ENCODE results near the gene KBTBD3.
"Not testable (repeated sequence)": the region's sequence is repeated elsewhere in the genome, so short reads cannot be mapped to it uniquely, and the experiment has no call there.

The KBTBD3 gene

DNA sequence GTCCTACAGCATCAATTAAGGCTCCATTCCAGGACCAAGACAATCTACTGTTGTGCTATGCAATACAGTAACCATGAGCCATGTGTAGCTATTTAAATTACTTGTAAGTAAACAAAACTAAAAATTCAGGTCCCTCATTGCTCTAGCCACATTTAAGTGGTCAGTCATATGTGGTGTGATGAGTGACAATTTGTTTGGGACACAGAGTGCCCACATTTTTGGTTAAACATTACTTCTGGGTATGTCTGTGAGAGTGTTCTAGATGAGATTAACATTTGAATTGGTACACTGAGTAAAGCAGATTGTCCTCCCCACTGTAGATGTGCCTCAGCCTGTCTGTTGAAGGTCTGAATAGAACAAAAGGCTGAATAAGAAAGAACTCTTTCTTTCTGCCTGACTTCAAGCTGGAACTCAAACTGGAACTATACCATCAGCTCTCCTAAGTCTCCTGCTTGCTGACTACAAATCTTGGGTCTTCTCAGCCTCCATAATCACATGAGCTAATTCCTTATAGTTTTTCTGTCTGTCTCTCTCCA lies 15.8 kb downstream of the KBTBD3 start:
- no peak for DNase-seq

DNA sequence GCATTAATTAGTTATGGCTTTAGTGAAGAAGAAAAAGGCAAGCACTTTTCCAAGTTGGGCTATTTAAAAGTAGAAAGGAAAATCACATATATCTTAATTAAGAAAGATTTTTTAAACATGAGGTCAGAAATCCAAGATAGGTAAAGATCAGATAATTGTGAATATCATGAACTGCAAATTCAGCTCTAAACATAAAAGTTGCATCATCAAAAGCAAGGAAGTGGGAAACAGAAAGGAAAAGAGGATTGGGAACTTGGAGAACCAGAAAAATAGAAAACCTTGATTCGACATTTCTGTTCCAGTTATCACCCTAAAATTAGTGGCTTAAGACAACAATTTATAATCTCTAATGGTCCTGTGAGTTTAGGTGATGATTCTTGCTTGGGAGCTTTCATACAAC lies 17.5 kb downstream of the KBTBD3 start:
- DNase-seq, result no peak

DNA sequence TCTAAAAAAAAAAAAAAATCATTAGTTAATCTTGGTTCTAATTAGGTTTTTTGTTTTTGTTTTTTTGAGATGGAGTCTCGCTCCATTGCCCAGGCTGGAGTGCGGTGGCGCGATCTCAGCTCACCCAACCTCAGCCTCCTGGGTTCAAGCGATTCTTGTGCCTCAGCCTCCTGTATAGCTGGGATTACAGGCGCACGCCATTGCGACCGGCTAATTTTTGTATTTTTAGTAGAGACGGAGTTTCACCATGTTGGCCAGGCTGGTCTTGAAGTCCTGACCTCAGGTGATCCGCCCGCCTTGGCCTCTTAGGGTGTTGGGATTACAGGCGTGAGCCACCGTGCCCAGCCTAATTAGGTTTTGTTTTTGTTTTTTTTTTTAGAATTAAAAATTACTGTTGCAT lies 18.8 kb downstream of the KBTBD3 start:
- DNase-seq, result not testable (repeated sequence)

DNA sequence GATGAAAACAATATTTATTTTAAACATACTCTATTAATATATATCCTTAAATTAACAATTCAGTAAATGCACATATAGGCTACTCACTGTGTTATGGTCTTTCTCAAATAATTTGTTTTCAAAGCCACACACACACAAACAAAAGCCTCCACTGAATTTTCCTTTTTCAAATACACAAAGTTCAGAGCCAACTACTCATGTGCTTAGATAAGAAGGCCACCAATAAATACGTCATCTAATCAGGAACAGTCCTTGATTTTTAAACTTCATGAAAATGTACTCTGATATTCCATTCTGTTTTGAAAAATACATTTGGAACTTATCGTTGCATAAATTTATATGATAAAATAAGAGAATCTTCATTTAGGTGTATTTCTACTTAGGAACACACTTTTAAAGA lies 26.0 kb downstream of the KBTBD3 start:
- no peak for DNase-seq

DNA sequence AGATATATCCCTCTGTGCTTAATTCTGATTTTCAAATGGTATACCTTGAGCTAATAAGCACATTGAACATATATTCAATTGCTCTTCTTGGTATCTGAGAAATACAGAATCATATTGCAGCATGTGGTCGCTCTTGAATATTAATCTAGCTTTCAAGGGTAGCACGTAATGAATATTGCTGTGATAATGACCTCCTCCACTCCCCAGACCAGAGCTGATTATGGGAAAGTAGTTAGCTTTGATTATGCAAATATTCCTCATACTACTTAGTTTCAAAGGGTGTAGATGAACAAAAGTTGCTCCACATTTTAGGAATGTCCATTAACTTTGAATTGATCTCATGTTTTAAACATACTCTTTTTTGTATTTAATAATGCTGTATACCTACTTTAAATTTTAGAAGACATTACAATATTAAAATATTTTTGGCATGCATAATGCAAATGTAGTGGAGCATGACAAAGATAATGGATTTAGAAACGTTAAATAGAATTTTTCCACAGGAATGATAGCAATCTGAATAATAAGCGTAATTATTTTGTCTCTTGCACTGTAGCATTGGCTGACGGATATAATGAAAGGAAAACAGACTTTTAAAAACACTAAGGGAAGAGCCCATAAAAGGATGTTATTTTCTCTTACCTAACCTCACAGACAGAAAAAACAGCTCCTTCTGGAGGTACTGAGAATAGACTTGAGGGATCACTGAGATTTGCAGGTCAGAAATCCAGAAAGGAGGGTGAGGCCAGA lies 27.2 kb downstream of the KBTBD3 start:
- DNase-seq, result no peak

DNA sequence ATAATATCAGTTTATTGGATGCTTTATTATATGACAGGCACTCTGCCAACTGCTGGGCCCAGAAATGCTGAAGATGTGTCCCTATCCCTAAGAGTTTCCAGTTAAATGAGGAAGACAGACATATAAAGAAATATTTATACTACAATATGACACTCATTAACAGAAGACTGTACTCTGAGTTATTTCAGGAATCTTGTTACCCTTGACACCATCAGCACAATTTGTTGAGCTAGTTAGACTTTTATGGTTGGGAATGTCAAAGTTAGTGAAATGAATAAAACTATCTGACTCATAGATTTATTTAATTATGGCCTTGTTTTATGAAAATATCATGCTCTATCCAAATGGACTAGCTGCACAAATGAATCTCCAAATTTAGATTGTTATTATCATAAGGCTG lies 29.5 kb downstream of the KBTBD3 start:
- no peak for DNase-seq

DNA sequence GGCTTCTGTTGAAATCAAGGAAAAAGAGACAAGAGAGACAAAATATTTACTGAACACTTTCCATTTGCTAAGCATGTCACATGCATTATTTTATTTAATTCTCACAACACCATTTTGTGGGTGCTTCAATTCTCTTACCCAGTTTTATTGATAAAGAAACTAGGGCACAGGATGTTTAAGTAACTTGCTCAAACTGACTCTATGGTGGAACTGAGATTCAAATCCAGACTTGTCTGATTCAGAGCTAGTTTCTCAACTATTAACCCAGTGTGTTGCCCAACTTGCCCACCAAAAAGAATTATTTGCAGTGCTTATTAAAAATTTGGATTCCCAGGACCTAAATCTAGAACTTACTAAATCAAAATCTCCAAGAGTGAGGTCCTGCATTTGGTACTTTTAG lies 33.6 kb downstream of the KBTBD3 start:
- no peak for DNase-seq

DNA sequence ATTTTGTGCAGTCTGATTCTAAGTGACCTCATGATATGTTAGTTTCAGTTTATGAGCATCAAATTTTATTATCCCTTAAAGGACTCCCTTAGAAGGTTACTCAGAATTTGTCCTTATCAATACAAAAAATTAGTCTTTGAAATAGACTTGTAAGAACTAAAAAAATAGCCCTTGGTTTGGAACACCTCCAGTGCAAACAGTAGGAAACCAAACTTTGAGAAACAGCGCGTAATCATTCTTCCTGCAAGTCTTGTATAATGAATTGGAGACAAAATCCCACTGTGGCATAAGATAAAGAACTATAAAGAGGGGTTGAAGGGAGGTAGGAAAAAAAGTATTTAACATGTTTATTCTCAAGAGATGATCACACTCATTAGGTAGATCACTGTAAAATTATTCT lies 44.3 kb downstream of the KBTBD3 start:
- no peak for DNase-seq

DNA sequence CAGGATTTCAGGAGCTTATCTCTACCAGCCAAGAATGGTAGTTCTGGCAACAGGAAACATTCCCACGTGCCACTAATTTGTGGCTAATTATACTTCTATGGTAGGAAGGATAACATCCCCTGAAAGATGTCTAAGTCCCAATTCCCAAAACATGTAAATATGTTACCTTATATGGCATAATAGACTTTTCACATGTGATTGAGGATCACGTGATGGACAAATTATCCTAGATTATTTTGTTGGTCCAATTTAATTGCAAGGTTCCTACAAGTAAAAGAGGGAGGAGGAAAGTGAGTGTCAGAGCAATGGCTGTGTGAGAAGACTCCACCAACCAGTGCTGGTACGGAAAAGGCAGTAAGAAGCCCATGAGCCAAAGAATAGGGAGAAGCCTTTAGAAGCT lies 45.2 kb downstream of the KBTBD3 start:
- no peak for DNase-seq

DNA sequence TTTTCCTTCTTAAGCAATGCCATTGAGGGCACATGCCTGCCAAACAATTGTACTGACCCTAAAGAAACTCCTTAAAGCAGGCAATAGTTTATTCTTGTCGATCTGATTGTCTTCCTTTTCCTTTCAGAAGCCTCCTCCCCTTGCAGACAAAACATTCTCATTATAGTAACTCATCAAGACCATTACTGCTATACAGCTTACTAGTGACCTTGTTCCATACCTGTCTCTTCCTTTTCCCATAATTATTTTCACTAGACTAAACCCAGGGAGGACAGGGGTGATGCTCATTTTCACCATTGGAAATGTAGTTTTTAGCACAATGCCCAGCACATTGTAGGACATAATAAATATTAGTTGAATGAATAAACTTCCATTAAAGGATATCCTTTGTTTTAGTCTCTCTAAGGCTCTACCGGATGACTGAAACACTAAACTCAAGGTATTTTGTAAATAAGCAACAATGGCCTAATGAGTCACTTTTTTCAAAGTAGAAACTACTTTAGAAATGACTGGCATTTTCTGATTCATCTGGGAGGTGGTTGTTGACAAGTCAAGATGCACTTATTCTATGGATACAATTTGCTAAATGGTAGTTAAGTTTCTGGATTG lies 45.8 kb downstream of the KBTBD3 start:
- DNase-seq, result no peak

DNA sequence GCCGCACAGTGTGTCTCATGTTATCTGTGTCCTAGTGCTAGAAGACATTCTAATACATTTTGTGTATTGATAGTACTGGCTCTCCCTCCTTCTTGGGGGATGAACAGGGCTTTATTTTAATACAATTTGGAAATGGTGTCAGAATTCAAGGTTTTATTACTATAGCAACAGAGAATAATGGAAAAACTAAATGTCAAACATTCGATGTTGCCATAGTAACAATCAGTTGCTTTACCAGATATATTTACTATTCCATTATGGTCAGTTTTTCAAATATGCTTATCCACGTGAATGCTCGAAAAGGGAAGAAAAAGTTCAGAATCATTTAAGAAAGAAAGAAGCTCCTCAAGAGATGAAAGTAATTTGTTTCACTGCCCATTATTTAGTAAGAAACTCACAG lies 46.5 kb downstream of the KBTBD3 start:
- no peak for DNase-seq

DNA sequence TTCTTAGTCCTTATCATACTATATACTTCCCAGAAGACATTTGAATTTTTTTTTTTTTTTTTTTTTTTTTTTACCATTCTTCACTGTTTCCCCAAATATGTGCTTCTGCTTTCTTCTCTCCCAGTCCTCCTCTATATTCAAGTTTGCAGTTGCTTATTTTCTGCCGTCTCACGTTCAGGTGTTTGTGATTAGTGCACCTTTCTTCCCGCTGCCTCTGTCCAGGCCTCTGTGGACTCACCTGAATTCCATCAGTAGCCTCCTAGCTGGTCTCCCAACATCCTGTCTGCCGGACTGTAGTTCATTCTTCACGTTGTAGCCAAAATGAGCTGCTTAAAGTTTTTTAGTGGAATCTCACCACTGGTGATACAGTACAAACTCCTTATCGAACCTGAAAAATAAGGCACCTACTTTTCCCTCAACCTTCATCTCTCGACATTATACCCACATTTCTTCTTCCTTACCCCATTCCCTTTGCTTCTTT lies 54.3 kb downstream of the KBTBD3 start:
- no peak for DNase-seq

DNA sequence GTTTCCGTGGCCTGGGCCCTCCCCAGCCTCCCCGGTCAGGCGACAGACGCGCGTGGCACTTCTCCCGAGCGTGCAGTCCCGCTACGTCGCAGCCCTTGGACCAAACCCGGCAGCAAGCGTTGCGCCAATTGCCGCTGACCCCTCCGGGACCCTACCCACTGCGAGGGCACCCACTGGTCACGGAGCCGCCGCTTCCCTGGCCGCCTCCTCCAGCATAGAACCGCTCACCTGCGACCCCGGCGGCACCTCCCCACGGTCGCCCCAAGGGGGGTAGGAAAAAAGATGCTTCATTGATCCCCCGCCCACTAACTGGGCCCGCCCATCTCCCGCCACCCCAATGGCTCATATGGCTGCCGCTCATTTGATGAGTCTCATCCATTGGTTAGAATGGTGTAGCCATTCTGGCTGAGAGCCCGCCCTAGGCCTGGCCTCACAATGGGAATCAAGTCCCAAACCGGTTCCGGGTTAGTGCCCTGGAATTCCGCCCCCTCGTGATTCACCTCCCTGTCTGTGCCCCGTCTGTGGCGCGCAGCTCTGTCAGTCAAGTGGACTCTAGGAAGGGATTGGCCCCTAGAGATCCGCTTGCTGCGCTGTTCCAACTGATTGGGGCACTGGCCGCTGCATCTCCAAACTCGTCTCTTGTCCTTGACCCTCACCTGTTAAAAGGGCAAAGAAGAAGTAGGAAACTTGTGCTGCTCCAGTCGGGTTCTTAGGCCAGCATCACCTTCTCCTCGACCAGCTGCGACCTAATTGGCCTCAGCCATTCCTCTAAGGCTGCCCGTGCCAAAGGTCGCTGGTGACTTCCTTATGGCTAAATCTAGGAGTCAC lies 55.0 kb downstream of the KBTBD3 start, which contains the start of gene MSANTD4:
Gene MSANTD4 (minus strand): TSS at position 274 of the 828 bp plus-strand sequence. CDS start 11,323 bp downstream, outside the sequence.
- DNase-seq, result peak; percentile 97

DNA sequence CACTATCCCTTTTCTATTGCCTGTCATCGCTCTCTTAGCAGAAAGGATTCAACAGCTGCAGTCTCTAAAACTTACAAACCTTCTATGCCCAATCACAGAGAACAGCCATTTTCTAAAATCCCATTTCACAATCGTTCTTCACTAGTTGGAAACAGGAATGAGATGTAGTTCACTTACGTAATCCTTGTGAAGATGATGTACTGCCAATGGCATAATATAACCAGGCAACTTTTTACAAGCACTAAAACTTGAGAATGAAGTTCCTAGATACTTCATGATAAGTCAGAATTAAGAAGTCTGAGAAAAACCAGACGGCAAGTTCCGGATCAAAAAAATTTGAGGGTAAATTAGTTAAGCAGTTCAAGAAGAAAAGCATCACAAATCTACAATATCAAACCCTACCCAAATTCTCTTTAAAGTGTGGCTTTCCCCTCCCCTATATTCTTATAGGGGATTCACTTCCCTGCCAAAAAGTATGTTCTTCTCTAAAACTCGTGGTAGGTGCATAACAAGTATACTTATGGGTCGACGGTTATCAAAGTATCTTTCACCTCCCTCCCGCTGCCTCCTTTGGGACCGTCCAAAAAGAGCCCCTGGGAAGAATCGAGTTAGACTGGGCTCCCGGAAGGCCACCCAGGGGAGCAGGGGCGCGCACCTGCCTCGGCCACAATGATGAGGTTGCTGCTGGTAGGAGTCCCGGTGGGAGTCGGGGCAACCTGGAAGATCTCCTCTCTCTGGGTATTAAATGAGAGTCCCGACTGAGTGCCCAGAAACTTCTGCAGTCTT lies 55.8 kb downstream of the KBTBD3 start:
- no peak for DNase-seq

DNA sequence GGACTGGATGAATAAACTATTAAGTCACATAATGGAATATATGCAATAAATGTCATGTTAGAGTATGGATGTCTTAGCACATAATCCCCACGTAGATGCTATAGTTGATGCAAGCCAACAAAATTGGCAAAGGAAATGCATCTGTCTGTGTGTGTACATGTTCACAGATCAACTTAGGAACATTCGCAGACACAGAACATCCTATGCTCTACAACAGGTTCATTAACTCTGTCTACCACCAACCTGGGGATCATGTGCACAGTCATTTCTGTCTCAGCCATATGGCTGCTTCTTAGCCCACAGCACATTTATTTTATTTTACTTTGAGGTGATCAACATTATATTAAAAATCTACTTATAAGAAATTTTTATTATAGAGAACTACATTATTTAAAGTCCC lies 60.1 kb downstream of the KBTBD3 start:
- DNase-seq, result no peak

DNA sequence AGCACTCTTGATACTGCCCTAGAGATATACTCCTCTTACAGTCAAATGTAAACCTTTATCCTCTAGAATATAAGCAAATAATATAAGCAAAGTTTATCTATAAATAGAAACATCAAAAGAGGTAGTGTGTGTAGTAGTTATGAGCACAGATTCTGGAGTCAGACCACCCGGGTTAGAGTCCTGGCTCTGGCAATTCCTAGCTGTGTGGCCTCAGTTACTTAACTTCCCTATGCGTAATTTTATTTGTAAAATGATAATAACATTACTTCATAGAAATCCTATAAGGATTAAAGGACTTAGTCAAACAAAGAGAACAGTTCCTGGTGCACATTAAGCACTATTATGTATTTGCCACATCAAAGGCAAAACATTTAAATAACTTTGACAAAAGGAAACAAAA lies 62.1 kb downstream of the KBTBD3 start:
- DNase-seq, result no peak

DNA sequence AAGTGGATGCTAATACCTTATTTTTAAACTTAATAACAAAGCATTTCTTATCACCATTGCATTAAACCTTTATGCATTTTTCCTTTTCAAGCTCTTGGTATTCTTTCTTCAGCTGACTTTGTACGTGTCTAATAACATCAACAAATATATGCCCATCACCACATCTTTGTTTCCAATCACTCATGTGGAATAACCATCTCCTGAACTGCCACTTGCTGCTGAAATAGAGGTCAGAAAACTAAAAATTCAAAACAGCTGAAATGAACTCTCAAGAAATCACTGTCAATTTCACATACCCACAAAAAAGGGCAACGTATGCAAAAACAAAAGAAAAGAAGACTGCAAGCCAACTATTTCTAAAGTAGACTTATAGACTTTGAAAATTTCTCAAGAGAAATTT lies 62.5 kb downstream of the KBTBD3 start:
- no peak for DNase-seq

DNA sequence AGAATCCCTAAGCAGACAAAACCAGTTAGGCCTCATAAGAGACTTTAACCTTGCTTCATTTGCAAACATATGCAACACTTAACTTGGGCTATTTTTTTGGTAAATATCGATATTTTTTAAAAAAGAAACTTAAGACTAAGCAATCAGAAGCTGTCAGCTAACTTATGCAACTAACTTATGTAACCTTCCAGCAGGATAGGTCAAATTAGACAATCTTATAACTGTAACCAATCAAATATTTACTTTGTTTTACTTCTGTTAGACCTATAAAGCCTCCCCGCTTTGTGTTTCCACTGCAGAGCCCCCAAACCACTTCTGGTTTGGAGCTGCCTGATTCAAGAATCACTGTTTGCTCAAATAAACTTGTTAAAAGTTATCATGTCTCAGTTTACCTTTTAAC lies 63.1 kb downstream of the KBTBD3 start:
- no peak for DNase-seq

DNA sequence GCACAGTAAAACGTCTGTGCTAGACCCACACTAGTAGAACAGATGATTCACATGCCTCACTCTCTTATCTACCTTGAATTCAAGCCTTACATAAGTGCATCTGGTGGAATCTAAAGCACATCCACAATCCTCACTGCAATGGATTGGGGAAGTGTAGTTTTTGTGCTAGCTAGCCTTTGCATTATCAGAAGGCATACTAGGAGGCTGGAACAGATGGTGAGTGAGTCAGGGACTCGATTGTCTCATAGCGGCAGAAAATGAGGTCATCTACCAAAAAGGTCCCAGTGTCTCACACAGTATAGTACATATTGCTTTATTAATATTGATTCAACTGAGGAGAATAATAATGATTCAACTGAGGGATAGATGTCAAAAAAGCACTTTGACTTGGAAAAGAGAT lies 64.4 kb downstream of the KBTBD3 start:
- DNase-seq, result no peak

DNA sequence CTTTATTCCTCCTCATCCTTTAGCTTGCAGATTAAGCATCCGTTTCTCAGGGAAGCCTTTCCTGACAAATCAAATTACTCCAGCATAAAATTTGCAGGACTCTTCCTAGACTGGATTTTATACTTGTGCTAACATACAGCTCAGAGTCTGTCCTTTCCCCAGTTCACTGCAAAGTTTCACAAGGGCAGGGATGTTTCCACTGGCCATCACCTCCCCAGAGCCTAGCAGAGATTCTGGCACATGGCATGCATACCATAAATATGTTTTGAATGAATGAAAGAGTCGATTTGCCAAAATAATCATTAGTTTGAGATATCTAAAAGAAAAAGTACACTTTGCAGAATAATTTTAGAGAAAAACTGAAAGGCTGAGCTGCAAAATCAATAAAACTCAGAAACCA lies 65.7 kb downstream of the KBTBD3 start:
- no peak for DNase-seq

DNA sequence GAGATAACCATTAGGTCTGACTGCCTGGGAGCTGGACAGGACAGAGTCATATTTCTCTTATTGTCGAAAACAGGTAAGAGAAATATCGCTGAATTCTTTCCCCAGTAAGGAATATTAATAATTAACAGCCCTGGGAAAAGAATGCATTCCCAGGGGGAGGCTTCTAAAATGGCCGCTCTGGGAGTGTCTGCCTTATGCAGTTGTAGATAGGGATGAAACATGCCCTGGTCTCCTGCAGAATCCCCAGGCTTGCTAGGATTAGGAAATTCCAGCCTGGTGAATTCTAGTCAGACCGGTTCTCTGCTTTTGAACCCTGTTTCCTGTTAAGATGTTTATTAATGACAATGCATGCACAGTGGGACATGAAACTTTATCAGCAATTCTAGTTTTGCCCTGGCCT lies 74.1 kb downstream of the KBTBD3 start:
- not testable (repeated sequence) for DNase-seq

DNA sequence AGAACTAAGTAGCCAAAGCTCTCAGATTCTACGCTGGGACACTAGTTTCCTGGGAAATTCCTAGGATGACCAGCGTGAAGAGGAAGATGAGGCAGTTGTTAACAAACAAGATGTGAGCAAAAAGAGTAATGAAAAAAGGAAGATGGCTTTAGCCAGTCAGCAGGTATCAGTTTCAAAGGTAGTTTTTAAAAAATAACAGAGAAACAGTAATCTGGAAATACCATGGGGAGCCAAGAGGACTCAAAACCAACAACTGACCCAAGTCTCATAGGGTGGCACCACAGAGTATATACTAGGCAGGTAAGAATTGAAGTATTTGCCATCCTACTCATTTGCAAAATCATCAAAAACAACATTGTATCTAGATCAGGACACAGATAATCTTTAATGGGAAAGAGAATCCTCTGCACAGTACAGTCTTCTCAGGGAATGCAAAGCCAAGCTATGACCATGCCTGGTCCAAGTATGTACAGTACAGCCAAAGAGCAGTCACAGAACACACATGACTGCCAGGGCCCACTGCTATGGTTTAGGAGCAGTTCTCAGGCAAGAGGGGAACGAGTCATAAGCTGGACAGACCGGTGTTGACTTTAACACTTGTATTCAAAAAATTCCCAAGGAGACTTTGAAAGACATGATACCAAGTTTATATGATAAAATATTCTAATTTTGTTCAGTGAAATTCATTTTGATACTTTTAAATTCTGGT lies 75.7 kb downstream of the KBTBD3 start:
- no peak for DNase-seq

Measured in activated T-cell treated with anti-CD3 and anti-CD28 coated beads for 4 hours (primary cell).